ENCODE data around the gene ADGRL1.

GRCh38 chr19:14119146-14119545 is 86.8 kb downstream of the ADGRL1 start:
- TF ChIP-seq, protein P1, sequence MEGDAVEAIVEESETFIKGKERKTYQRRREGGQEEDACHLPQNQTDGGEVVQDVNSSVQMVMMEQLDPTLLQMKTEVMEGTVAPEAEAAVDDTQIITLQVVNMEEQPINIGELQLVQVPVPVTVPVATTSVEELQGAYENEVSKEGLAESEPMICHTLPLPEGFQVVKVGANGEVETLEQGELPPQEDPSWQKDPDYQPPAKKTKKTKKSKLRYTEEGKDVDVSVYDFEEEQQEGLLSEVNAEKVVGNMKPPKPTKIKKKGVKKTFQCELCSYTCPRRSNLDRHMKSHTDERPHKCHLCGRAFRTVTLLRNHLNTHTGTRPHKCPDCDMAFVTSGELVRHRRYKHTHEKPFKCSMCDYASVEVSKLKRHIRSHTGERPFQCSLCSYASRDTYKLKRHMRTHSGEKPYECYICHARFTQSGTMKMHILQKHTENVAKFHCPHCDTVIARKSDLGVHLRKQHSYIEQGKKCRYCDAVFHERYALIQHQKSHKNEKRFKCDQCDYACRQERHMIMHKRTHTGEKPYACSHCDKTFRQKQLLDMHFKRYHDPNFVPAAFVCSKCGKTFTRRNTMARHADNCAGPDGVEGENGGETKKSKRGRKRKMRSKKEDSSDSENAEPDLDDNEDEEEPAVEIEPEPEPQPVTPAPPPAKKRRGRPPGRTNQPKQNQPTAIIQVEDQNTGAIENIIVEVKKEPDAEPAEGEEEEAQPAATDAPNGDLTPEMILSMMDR (IDR thresholded peaks at IDR 0.05) = no peak
- TF ChIP-seq POLR2AphosphoS5 (IDR thresholded peaks at IDR 0.05) = no peak

All from breast epithelium (tissue), 3 donors.